GM12878 (cell line): ENCODE data around the gene RETREG1. TPM values are rescaled to one million over a fixed set of nuclear protein-coding genes. Genes with fewer than 3 reads are reported as not detected.

Experiments used
- ATAC-seq: fragments of 200-7000 bp; cut with Tn5 transposase; 3 replicates; pipeline ENCODE4 v1.9.1; 2020; ENCODE audit warnings: mild to moderate bottlenecking, moderate library complexity
- BruUV-seq: library from RNA; stranded (reverse); fragments of 400-500 nt; replicated peaks from 2 replicates; lab custom pipeline; 2021; lab: Mats Ljungman, UMichigan
- CTCF ChIA-PET: fragments of 300-600 bp; sonication (Branson Sonifier 250); formaldehyde crosslinking; extraction: SDS; loops from one replicate; lab custom pipeline; 2021; ENCODE audit warnings: inconsistent platforms; lab: Yijun Ruan, JAX
- POLR2A ChIA-PET: fragments of 350-600 bp; formaldehyde crosslinking; extraction: SDS; loops from one replicate; lab custom pipeline; 2021; ENCODE audit warnings: inconsistent platforms; lab: Charles Lee
- RAD21 ChIA-PET: fragments of 300-600 bp; sonication (Branson Sonifier 250); formaldehyde crosslinking; loops from one replicate; lab custom pipeline; 2023; ENCODE audit warnings: antibody characterized with exemption; ENCODE audit not compliant: unreplicated experiment; lab: Charles Lee
- SMC1A ChIA-PET: fragments of 300-600 bp; sonication (Branson Sonifier 250); formaldehyde crosslinking; loops from one replicate; lab custom pipeline; 2023; ENCODE audit not compliant: unreplicated experiment, uncharacterized antibody; lab: Charles Lee
- DNase-seq: peaks from one replicate; pipeline ENCODE4 v3.0.0-alpha.2; 2011; ENCODE audit warnings: low read depth, low spot score
- FAIRE-seq: peaks from 3 replicates; lab custom pipeline; 2011; peaks lifted over from hg19 to GRCh38; lab: Jason Lieb, UNC
- H2AFZ ChIP-seq: 2 replicates; pipeline ENCODE4 v1.6.0; 2011; ENCODE audit warnings: low read depth, low read length, control low read depth; ENCODE audit not compliant: control insufficient read depth
- H3K27ac ChIP-seq: 2 replicates; pipeline ENCODE4 v1.5.1; 2011; ENCODE audit warnings: control low read depth; ENCODE audit not compliant: control insufficient read depth, insufficient read depth
- H3K27me3 ChIP-seq, 2 experiments: replicated peaks in 1 of 2; 2 replicates each; pipeline versions ENCODE4 v1.6.0 to v1.6.1; 2011; ENCODE audit warnings: low read length in 1 of 2; ENCODE audit not compliant: control insufficient read depth in 2 of 2, insufficient read depth in 2 of 2
- H3K36me3 ChIP-seq, 2 experiments: 2 replicates each; pipeline ENCODE4 v1.5.1; 2011; ENCODE audit warnings: low read length in 1 of 2; ENCODE audit not compliant: control insufficient read depth in 2 of 2, insufficient read depth in 2 of 2
- H3K4me1 ChIP-seq: 2 replicates; pipeline ENCODE4 v1.6.1; 2011; ENCODE audit warnings: mild to moderate bottlenecking, low read length, moderate library complexity, mixed read lengths; ENCODE audit not compliant: control insufficient read depth, insufficient read depth
- H3K4me2 ChIP-seq: 2 replicates; pipeline ENCODE4 v1.6.0; 2011; ENCODE audit warnings: control low read depth; ENCODE audit not compliant: control insufficient read depth, insufficient read depth
- H3K4me3 ChIP-seq: fragments of 200-600 bp; sonication (generic); 2 replicates; pipeline ENCODE4 v1.5.1; 2016
- H3K79me2 ChIP-seq: 2 replicates; pipeline ENCODE4 v1.6.0; 2011; ENCODE audit warnings: low read length; ENCODE audit not compliant: control insufficient read depth, insufficient read depth
- H3K9ac ChIP-seq: 2 replicates; pipeline ENCODE4 v1.8.0; 2011; ENCODE audit warnings: low read length, control low read depth, mixed read lengths; ENCODE audit not compliant: control insufficient read depth, insufficient read depth
- H3K9me3 ChIP-seq: replicated peaks from 3 replicates; pipeline ENCODE4 v1.5.1; 2011; ENCODE audit warnings: mild to moderate bottlenecking, low read length; ENCODE audit not compliant: control insufficient read depth, insufficient read depth
- H4K20me1 ChIP-seq: 2 replicates; pipeline ENCODE4 v1.6.0; 2011; ENCODE audit not compliant: control insufficient read depth, insufficient read depth
- BCL3 ChIP-seq: IDR thresholded peaks from 2 replicates; pipeline ENCODE4 v1.6.1; 2011; ENCODE audit warnings: borderline replicate concordance, low read depth, mild to moderate bottlenecking, moderate library complexity, low read length; ENCODE audit not compliant: insufficient read depth, poor library complexity, severe bottlenecking
- ESRRA ChIP-seq: IDR thresholded peaks from 2 replicates; pipeline ENCODE4 v1.6.1; 2012; ENCODE audit warnings: mild to moderate bottlenecking, low read length, improper control_type of control experiment
- HSF1 ChIP-seq: fragments of 150-350 bp; IDR thresholded peaks from 2 replicates; pipeline ENCODE4 v1.6.1; 2014; ENCODE audit warnings: mild to moderate bottlenecking, low read depth, low read length
- LARP7 ChIP-seq: fragments of 450-650 bp; IDR thresholded peaks from 2 replicates; pipeline ENCODE4 v1.6.1; 2017; ENCODE audit warnings: mild to moderate bottlenecking
- POU2F2 ChIP-seq: IDR thresholded peaks from 3 replicates; pipeline ENCODE4 v1.6.1; 2011; ENCODE audit warnings: low read depth, mild to moderate bottlenecking, low read length, borderline replicate concordance
- RELA ChIP-seq: fragments of 450-650 bp; IDR thresholded peaks from 2 replicates; pipeline ENCODE4 v1.8.0; 2014; ENCODE audit warnings: borderline replicate concordance; ENCODE audit not compliant: partially characterized antibody
- RUNX3 ChIP-seq: IDR thresholded peaks from 2 replicates; pipeline ENCODE4 v1.6.1; 2012; ENCODE audit warnings: low read length, inconsistent platforms
- SMAD1 ChIP-seq: fragments of 450-650 bp; IDR thresholded peaks from 2 replicates; pipeline ENCODE4 v1.6.1; 2018; ENCODE audit warnings: mild to moderate bottlenecking, low read depth; ENCODE audit not compliant: partially characterized antibody
- STAT1 ChIP-seq: fragments of 450-650 bp; conservative IDR thresholded peaks from 2 replicates; pipeline ENCODE4 v1.6.1; 2014; ENCODE audit warnings: antibody characterized with exemption, mild to moderate bottlenecking
- TCF3 ChIP-seq: IDR thresholded peaks from 2 replicates; pipeline ENCODE4 v1.6.1; 2012; ENCODE audit warnings: low read depth, mild to moderate bottlenecking, low read length, borderline replicate concordance; ENCODE audit not compliant: insufficient read depth
- ZBTB11 ChIP-seq: fragments of 450-650 bp; formaldehyde crosslinking; IDR thresholded peaks from 2 replicates; pipeline ENCODE4 v1.5.0; 2022; ENCODE audit warnings: mild to moderate bottlenecking, missing genetic modification characterization
- ZNF217 ChIP-seq: fragments of 450-650 bp; IDR thresholded peaks from 2 replicates; pipeline ENCODE4 v1.6.1; 2017; ENCODE audit warnings: antibody characterized with exemption, mild to moderate bottlenecking
- WGBS: methylation state at CpG from one replicate; pipeline ENCODE4 v1.1.6; 2016; ENCODE audit warnings: low lambda C conversion rate; ENCODE audit not compliant: insufficient replicate concordance, insufficient coverage; ENCODE audit errors: missing lambda C conversion rate; 5-methylcytosine and 5-hydroxymethylcytosine counted together
- in situ Hi-C: fragments of 300-500 bp; cut with MboI; formaldehyde crosslinking; loops from 9 replicates; pipeline ENCODE4 v1.14.3; 2018; ENCODE audit warnings: mixed read lengths
- intact Hi-C: fragments of 100-400 bp; cut with micrococcal nuclease; formaldehyde crosslinking; loops from one replicate; pipeline ENCODE4 v1.14.2; 2022; ENCODE audit not compliant: unreplicated experiment
- polyA plus RNA-seq, 11 experiments: library from polyadenylated mRNA; depleted of rRNA in 4 of 11; unstranded in 6 of 11; stranded (reverse) in 5 of 11; fragments of >200 nt; fragmentation: Nextera tagmentation in 4 of 11; fragmentation: Illumina TruSeq in 1 of 11; extraction: Ambion mirVana in 4 of 11; extraction: Trizol in 1 of 11; gene quantifications; 1 replicate in 1 of 11; 2 replicates in 10 of 11; pipeline versions ENCODE4 v1.2.1 to v1.2.3, GENCODE V29; 2011 to 2016; ENCODE audit warnings: inconsistent platforms in 2 of 11, missing spikeins in 2 of 11, low read depth in 1 of 11
- total RNA-seq, 4 experiments: library from RNA; depleted of rRNA in 3 of 4; stranded (reverse); fragments of >200 nt in 3 of 4; fragmentation: Illumina TruSeq in 1 of 4; extraction: Trizol in 1 of 4; gene quantifications; 2 replicates each; pipeline versions ENCODE4 v1.2.1 to v1.2.3, GENCODE V29; 2013 to 2021

The RETREG1 gene
- total and polyA plus RNA-seq, 10 of the 15 experiments (the other 5 are each of a cell fraction or from before 2014, with no cell fraction given), result 3.9 to 8.9 (median 6.4) TPM

- WGBS, result 82% methylated on average over 3 of the region's 3 CpGs
Observed at GRCh38 chr5:16590685-16591084, 26.1 kb downstream of the RETREG1 start.

More at GRCh38 chr5:16590685-16591084, 26.1 kb downstream of the RETREG1 start:
- ChIA-PET SMC1A (no interaction called here), RAD21 (no interaction called here), POLR2A (no interaction called here)
- Histone ChIP-seq H3K4me2 (no peak overlapping the region), H3K4me3 (no peak overlapping the region), H3K27ac (no peak overlapping the region), H3K9me3 (no peaks in the 10 kb centered on the region; the same call in 2 of the 3 replicates)
- no TSS peak for BruUV-seq
- intact Hi-C loops (no loop called here), in situ Hi-C loops (no loop called here)
- ATAC-seq, result no peak
- TF ChIP-seq RUNX3, result no peak
- TF ChIP-seq HSF1, result no peak
- TF ChIP-seq STAT1, result no peak
- TF ChIP-seq LARP7, result no peak
- no peak for TF ChIP-seq BCL3
- TF ChIP-seq SMAD1, result no peak
- TF ChIP-seq POU2F2, result no peak
- TF ChIP-seq ZNF217, result no peak
- TF ChIP-seq ZBTB11 (CRISPR knock-in tag), result no peak
- no peak for TF ChIP-seq ESRRA
- no peak for TF ChIP-seq RELA
- TF ChIP-seq TCF3, result no peak
- TF ChIP-seq, all 136 proteins: peak for 0
- Histone ChIP-seq H3K36me3 (no peaks in the 10 kb centered on the region), H3K79me2 (no peaks in the 10 kb centered on the region), H4K20me1 (no peaks in the 10 kb centered on the region), H3K27me3 (no peaks in the 10 kb centered on the region), H2AFZ (no peak overlapping the region), H3K9ac (no peak overlapping the region), H3K4me1 (no peaks in the 10 kb centered on the region)
- FAIRE-seq (no peak), DNase-seq (no peak)
- CTCF ChIA-PET, result no interaction called here
